Panc1 (cell line): Measurements from ENCODE around the gene B4GALNT1. TPM values are rescaled to one million over a fixed set of nuclear protein-coding genes. Genes with fewer than 3 reads are reported as not detected.

Experiments
- ATAC-seq: fragments of 200-7000 bp; cut with Tn5 transposase; 2 replicates; pipeline ENCODE4 v1.9.1; 2020; ENCODE audit warnings: mild to moderate bottlenecking, moderate library complexity
- BruUV-seq: library from RNA; stranded (reverse); fragments of 400-500 nt; replicated peaks from 2 replicates; lab custom pipeline; 2021; lab: Mats Ljungman, UMichigan
- CTCF ChIA-PET: fragments of 300-600 bp; sonication (Branson Sonifier 250); formaldehyde crosslinking; loops from one replicate; lab custom pipeline; 2022; ENCODE audit warnings: antibody characterized with exemption; lab: Charles Lee
- POLR2A ChIA-PET: fragments of 300-600 bp; sonication (Branson Sonifier 250); formaldehyde crosslinking; loops from one replicate; lab custom pipeline; 2022; ENCODE audit warnings: antibody characterized with exemption; lab: Charles Lee
- DNase-seq: peaks from one replicate; pipeline ENCODE4 v3.0.0-alpha.2; 2010; ENCODE audit warnings: low read depth, low spot score
- H3K27ac ChIP-seq: 2 replicates; pipeline ENCODE4 v1.5.1; 2011; ENCODE audit warnings: mild to moderate bottlenecking, low read length, inconsistent platforms
- H3K27me3 ChIP-seq: fragments of 200-500 bp; sonication (Bioruptor generic); 2 replicates; pipeline ENCODE4 v1.6.0; 2014; ENCODE audit warnings: low read length, inconsistent platforms; ENCODE audit not compliant: control insufficient read depth, insufficient read depth
- H3K36me3 ChIP-seq: fragments of 200-500 bp; sonication (Bioruptor generic); 2 replicates; pipeline ENCODE4 v1.5.1; 2014; ENCODE audit warnings: inconsistent platforms, mild to moderate bottlenecking, low read length, moderate library complexity; ENCODE audit not compliant: control insufficient read depth, insufficient read depth
- H3K4me1 ChIP-seq: 2 replicates; pipeline ENCODE4 v1.5.1; 2011; ENCODE audit warnings: inconsistent platforms, mild to moderate bottlenecking, low read length, moderate library complexity; ENCODE audit not compliant: control insufficient read depth, insufficient read depth
- H3K4me3 ChIP-seq, 2 experiments: 2 replicates each; pipeline ENCODE4 v1.5.1; 2011 to 2012; ENCODE audit warnings: low read depth in 2 of 2, low read length in 2 of 2, mild to moderate bottlenecking in 2 of 2, inconsistent platforms in 1 of 2, moderate library complexity in 1 of 2
- H3K9me3 ChIP-seq: fragments of 200-500 bp; sonication (Bioruptor generic); 2 replicates; pipeline ENCODE4 v1.5.1; 2014; ENCODE audit warnings: low read depth, mild to moderate bottlenecking, inconsistent platforms, low read length, moderate library complexity; ENCODE audit not compliant: control insufficient read depth, insufficient read depth
- CTCF ChIP-seq: fragments of 450-650 bp; IDR thresholded peaks from 2 replicates; pipeline ENCODE4 v1.5.1; 2017; ENCODE audit warnings: mild to moderate bottlenecking
- POLR2AphosphoS5 ChIP-seq: IDR thresholded peaks from 2 replicates; pipeline ENCODE4 v1.6.1; 2012; ENCODE audit warnings: mild to moderate bottlenecking, low read depth, low read length, moderate library complexity
- REST ChIP-seq, 2 experiments: IDR thresholded peaks; 2 replicates each; pipeline ENCODE4 v1.6.1; 2011 to 2012; ENCODE audit warnings: low read depth in 2 of 2, control low read depth in 1 of 2, low read length in 1 of 2, mild to moderate bottlenecking in 1 of 2, moderate library complexity in 1 of 2; ENCODE audit not compliant: insufficient read depth in 1 of 2
- SIN3A ChIP-seq: IDR thresholded peaks from 2 replicates; pipeline ENCODE4 v1.6.1; 2012; ENCODE audit warnings: low read depth, mild to moderate bottlenecking, low read length, moderate library complexity, borderline replicate concordance; ENCODE audit not compliant: insufficient read depth
- TCF7L2 ChIP-seq: IDR thresholded peaks from 2 replicates; pipeline ENCODE4 v1.6.1; 2011; ENCODE audit warnings: mild to moderate bottlenecking, low read depth, low read length, inconsistent platforms
- in situ Hi-C: cut with HindIII; loops from 2 replicates; pipeline ENCODE4 v1.10.0; 2016; ENCODE audit warnings: low sequenced_read_pairs, low pct_unique_long_range_greater_than_20kb
- intact Hi-C: fragments of 100-400 bp; cut with micrococcal nuclease; formaldehyde crosslinking; loops from one replicate; pipeline ENCODE4 v1.10.0; 2022; ENCODE audit not compliant: unreplicated experiment
- total RNA-seq: library from RNA; stranded (reverse); gene quantifications from one replicate; pipeline ENCODE4 v1.2.1, GENCODE V29; 2021; ENCODE audit not compliant: unreplicated experiment

Gene B4GALNT1
- total RNA-seq, 1 experiment from 2014 or later, result 48.6 TPM

- H3K27me3 ChIP-seq, result no peaks in the 10 kb centered on the region
These were observed 7.6 kb downstream of the B4GALNT1 start for GRCh38 chr12:57625261-57626032.

More at GRCh38 chr12:57625261-57626032, 7.6 kb downstream of the B4GALNT1 start:
- Histone ChIP-seq H3K4me3 (no peak overlapping the region), H3K27ac (no peak overlapping the region), H3K9me3 (no peaks in the 10 kb centered on the region), H3K36me3 (no peaks in the 10 kb centered on the region; the same call in 1 of the 2 replicates), H3K4me1 (peaks cover 13% of the 10 kb centered on the region)
- in situ Hi-C loops (no loop called here), intact Hi-C loops (no loop called here)
- POLR2A ChIA-PET, result no interaction called here
- ATAC-seq (no peak), DNase-seq (no peak)
- TF ChIP-seq SIN3A (no peak), REST (IDR thresholded peaks at IDR 0.05; ENCODE audit: insufficient read depth in 1 of 2, low read depth in 2 of 2, low read length in 1 of 2) (no peak), CTCF (no peak), POLR2AphosphoS5 (no peak), TCF7L2 (no peak)
- no TSS peak for BruUV-seq
- CTCF ChIA-PET, result interaction anchor here (0.6 to 1.3 kb wide), 3 partner anchors 30 to 101 kb away, joined by 3 to 6 read pairs (median 4); no protein-coding TSS in a partner anchor
